IMR-90 (cell line): Measurements from ENCODE around the gene GDPD5. TPM values are rescaled to one million over a fixed set of nuclear protein-coding genes. Genes with fewer than 3 reads are reported as not detected.

Source experiments
- ATAC-seq: fragments of 200-7000 bp; cut with Tn5 transposase; 2 replicates; pipeline ENCODE4 v1.9.1; 2020; ENCODE audit warnings: low read depth, mild to moderate bottlenecking, moderate library complexity
- BruUV-seq: library from RNA; stranded (reverse); fragments of 400-500 nt; replicated peaks from 2 replicates; lab custom pipeline; 2021; lab: Mats Ljungman, UMichigan
- CTCF ChIA-PET: fragments of 300-600 bp; formaldehyde crosslinking; extraction: SDS; loops from one replicate; lab custom pipeline; 2021; ENCODE audit warnings: antibody characterized with exemption; lab: Yijun Ruan, JAX
- POLR2A ChIA-PET: fragments of 300-600 bp; sonication (Branson Sonifier 250); formaldehyde crosslinking; loops from one replicate; lab custom pipeline; 2022; ENCODE audit warnings: antibody characterized with exemption; ENCODE audit not compliant: unreplicated experiment; lab: Charles Lee
- DNase-seq: peaks from one replicate; pipeline ENCODE4 v3.0.0; 2013
- H2AFZ ChIP-seq: replicated peaks from 2 replicates; pipeline ENCODE3; 2013; ENCODE audit warnings: low read length, mild to moderate bottlenecking; ENCODE audit not compliant: poor library complexity
- H2AK5ac ChIP-seq: 2 replicates; pipeline ENCODE4 v1.6.1; 2013; ENCODE audit warnings: low read depth, low read length, inconsistent platforms
- H2AK9ac ChIP-seq: replicated peaks from 2 replicates; pipeline ENCODE3; 2013; ENCODE audit warnings: mild to moderate bottlenecking, low read depth, low read length, moderate library complexity; ENCODE audit not compliant: poor library complexity
- H2BK120ac ChIP-seq: 2 replicates; pipeline ENCODE4 v1.6.1; 2013; ENCODE audit warnings: low read depth, low read length, inconsistent platforms
- H2BK15ac ChIP-seq: 3 replicates; pipeline ENCODE4 v1.6.1; 2013; ENCODE audit warnings: low read depth, low read length, inconsistent platforms
- H2BK20ac ChIP-seq: 2 replicates; pipeline ENCODE4 v1.6.1; 2013; ENCODE audit warnings: low read depth, mild to moderate bottlenecking, inconsistent platforms, low read length, moderate library complexity
- H2BK5ac ChIP-seq: 2 replicates; pipeline ENCODE4 v1.6.1; 2013; ENCODE audit warnings: mild to moderate bottlenecking, low read depth, low read length, inconsistent platforms; ENCODE audit not compliant: poor library complexity, severe bottlenecking
- H3K14ac ChIP-seq: replicated peaks from 2 replicates; pipeline ENCODE4 v1.6.1; 2013; ENCODE audit warnings: low read depth, low read length, inconsistent platforms
- H3K18ac ChIP-seq: 2 replicates; pipeline ENCODE4 v1.6.1; 2013; ENCODE audit warnings: low read depth, low read length, control low read depth
- H3K23ac ChIP-seq: 2 replicates; pipeline ENCODE4 v1.6.1; 2013; ENCODE audit warnings: low read depth, low read length, inconsistent platforms
- H3K27ac ChIP-seq: 2 replicates; pipeline ENCODE4 v1.5.1; 2013; ENCODE audit warnings: mild to moderate bottlenecking, control low read depth, low read length; ENCODE audit not compliant: insufficient read depth
- H3K27me3 ChIP-seq: 2 replicates; pipeline ENCODE4 v1.6.1; 2013; ENCODE audit warnings: low read length; ENCODE audit not compliant: control insufficient read depth, insufficient read depth
- H3K36me3 ChIP-seq: 2 replicates; pipeline ENCODE4 v1.6.1; 2013; ENCODE audit warnings: low read length, mixed read lengths; ENCODE audit not compliant: control insufficient read depth, insufficient read depth
- H3K4ac ChIP-seq: 2 replicates; pipeline ENCODE4 v1.6.1; 2013; ENCODE audit warnings: low read depth, low read length, inconsistent platforms
- H3K4me1 ChIP-seq: 2 replicates; pipeline ENCODE4 v1.6.1; 2013; ENCODE audit warnings: low read length, mixed read lengths; ENCODE audit not compliant: control insufficient read depth, insufficient read depth
- H3K4me2 ChIP-seq: 2 replicates; pipeline ENCODE4 v1.6.1; 2013; ENCODE audit warnings: low read depth, mild to moderate bottlenecking, control low read depth, low read length, moderate library complexity
- H3K4me3 ChIP-seq: 2 replicates; pipeline ENCODE4 v1.5.1; 2013; ENCODE audit warnings: low read depth, mild to moderate bottlenecking, control low read depth, low read length, moderate library complexity; ENCODE audit not compliant: insufficient read depth
- H3K56ac ChIP-seq: 2 replicates; pipeline ENCODE4 v1.6.1; 2013; ENCODE audit warnings: low read length, inconsistent platforms; ENCODE audit not compliant: insufficient read depth; ENCODE audit errors: extremely low read depth
- H3K79me1 ChIP-seq, 2 experiments: 2 replicates each; pipeline ENCODE4 v1.6.1; 2013; ENCODE audit warnings: low read length in 2 of 2, inconsistent platforms in 1 of 2, low read depth in 1 of 2
- H3K9ac ChIP-seq: 2 replicates; pipeline ENCODE4 v1.6.1; 2013; ENCODE audit warnings: low read depth, low read length, control low read depth
- H3K9me1 ChIP-seq: 2 replicates; pipeline ENCODE4 v1.6.1; 2013; ENCODE audit warnings: low read length, inconsistent platforms; ENCODE audit not compliant: insufficient read depth
- H3K9me3 ChIP-seq: 2 replicates; pipeline ENCODE4 v1.6.1; 2013; ENCODE audit warnings: low read length; ENCODE audit not compliant: control insufficient read depth, insufficient read depth
- H4K20me1 ChIP-seq: 2 replicates; pipeline ENCODE4 v1.6.1; 2013; ENCODE audit warnings: low read length, inconsistent platforms; ENCODE audit not compliant: insufficient read depth
- H4K5ac ChIP-seq: 2 replicates; pipeline ENCODE4 v1.6.1; 2013; ENCODE audit warnings: mild to moderate bottlenecking, low read depth, low read length, control low read depth
- H4K8ac ChIP-seq, 2 experiments: 2 replicates each; pipeline ENCODE4 v1.6.1; 2013; ENCODE audit warnings: low read depth in 2 of 2, low read length in 2 of 2, control low read depth in 1 of 2, inconsistent platforms in 1 of 2
- H4K91ac ChIP-seq: 2 replicates; pipeline ENCODE4 v1.6.1; 2013; ENCODE audit warnings: low read depth, low read length, inconsistent platforms; ENCODE audit not compliant: insufficient read depth
- CEBPB ChIP-seq: IDR thresholded peaks from 2 replicates; pipeline ENCODE4 v1.6.1; 2012; ENCODE audit warnings: low read depth, low read length, improper control_type of control experiment
- CHD1 ChIP-seq: IDR thresholded peaks from 2 replicates; pipeline ENCODE4 v1.6.1; 2012; ENCODE audit warnings: low read depth, low read length, improper control_type of control experiment
- ELK1 ChIP-seq: fragments of 150-350 bp; IDR thresholded peaks from 2 replicates; pipeline ENCODE4 v1.6.1; 2016; ENCODE audit warnings: low read depth, mild to moderate bottlenecking, low read length, moderate library complexity, borderline replicate concordance
- FOS ChIP-seq: fragments of 150-350 bp; IDR thresholded peaks from 2 replicates; pipeline ENCODE4 v1.6.1; 2016; ENCODE audit warnings: low read depth, low read length
- MAFK ChIP-seq: IDR thresholded peaks from 2 replicates; pipeline ENCODE4 v1.6.1; 2012; ENCODE audit warnings: low read depth, low read length, improper control_type of control experiment
- POLR2A ChIP-seq: IDR thresholded peaks from 2 replicates; pipeline ENCODE4 v1.6.1; 2012; ENCODE audit warnings: mild to moderate bottlenecking, low read depth, low read length
- RAD21 ChIP-seq: IDR thresholded peaks from 2 replicates; pipeline ENCODE4 v1.6.1; 2012; ENCODE audit warnings: low read length, improper control_type of control experiment
- SMC3 ChIP-seq: fragments of 150-350 bp; IDR thresholded peaks from 2 replicates; pipeline ENCODE4 v1.6.1; 2016; ENCODE audit warnings: low read depth, mild to moderate bottlenecking, antibody characterized with exemption, low read length, moderate library complexity
- WGBS, 2 experiments: methylation state at CpG; one replicate each; pipeline versions ENCODE4 v1.1.5 to v1.1.7; 2013; ENCODE audit warnings: missing lambda C conversion rate in 2 of 2; ENCODE audit not compliant: insufficient read length in 1 of 2; ENCODE audit errors: extremely low coverage in 2 of 2; 5-methylcytosine and 5-hydroxymethylcytosine counted together
- dilution Hi-C: fragments of 300-500 bp; cut with HindIII; formaldehyde crosslinking; loops from one replicate; pipeline ENCODE4 v1.14.3; 2018; ENCODE audit warnings: low sequenced_read_pairs; ENCODE audit not compliant: unreplicated experiment
- in situ Hi-C: fragments of 300-500 bp; cut with MboI; formaldehyde crosslinking; loops from 3 replicates; pipeline ENCODE4 v1.14.3; 2019; ENCODE audit warnings: low sequenced_read_pairs, inconsistent platforms, mixed read lengths
- intact Hi-C: fragments of 100-400 bp; cut with micrococcal nuclease; formaldehyde crosslinking; loops from 2 replicates; pipeline ENCODE4 v1.10.0; 2022
- polyA plus RNA-seq, 3 experiments: library from polyadenylated mRNA; depleted of rRNA; stranded (reverse); fragments of >200 nt; gene quantifications; 2 replicates each; pipeline ENCODE4 v1.2.3, GENCODE V29; 2012; ENCODE audit warnings: low replicate concordance in 1 of 3
- total RNA-seq: library from RNA; depleted of rRNA; stranded (reverse); fragments of >200 nt; gene quantifications from 2 replicates; pipeline ENCODE4 v1.2.3, GENCODE V29; 2012
- TF ChIP-seq, protein P1 (sequence below): fragments of 150-350 bp; IDR thresholded peaks from 2 replicates; pipeline ENCODE4 v1.6.1; 2017; ENCODE audit warnings: mild to moderate bottlenecking, antibody characterized with exemption, low read length, low read depth
- TF ChIP-seq, protein P2 (sequence below): conservative IDR thresholded peaks from 2 replicates; pipeline ENCODE4 v1.5.1; 2012; ENCODE audit warnings: mild to moderate bottlenecking, low read depth, low read length, improper control_type of control experiment

The GDPD5 gene
- total and polyA plus RNA-seq, 2 of the 4 experiments (the other 2 are of a cell fraction): 2.0 to 7.9 TPM

DNA sequence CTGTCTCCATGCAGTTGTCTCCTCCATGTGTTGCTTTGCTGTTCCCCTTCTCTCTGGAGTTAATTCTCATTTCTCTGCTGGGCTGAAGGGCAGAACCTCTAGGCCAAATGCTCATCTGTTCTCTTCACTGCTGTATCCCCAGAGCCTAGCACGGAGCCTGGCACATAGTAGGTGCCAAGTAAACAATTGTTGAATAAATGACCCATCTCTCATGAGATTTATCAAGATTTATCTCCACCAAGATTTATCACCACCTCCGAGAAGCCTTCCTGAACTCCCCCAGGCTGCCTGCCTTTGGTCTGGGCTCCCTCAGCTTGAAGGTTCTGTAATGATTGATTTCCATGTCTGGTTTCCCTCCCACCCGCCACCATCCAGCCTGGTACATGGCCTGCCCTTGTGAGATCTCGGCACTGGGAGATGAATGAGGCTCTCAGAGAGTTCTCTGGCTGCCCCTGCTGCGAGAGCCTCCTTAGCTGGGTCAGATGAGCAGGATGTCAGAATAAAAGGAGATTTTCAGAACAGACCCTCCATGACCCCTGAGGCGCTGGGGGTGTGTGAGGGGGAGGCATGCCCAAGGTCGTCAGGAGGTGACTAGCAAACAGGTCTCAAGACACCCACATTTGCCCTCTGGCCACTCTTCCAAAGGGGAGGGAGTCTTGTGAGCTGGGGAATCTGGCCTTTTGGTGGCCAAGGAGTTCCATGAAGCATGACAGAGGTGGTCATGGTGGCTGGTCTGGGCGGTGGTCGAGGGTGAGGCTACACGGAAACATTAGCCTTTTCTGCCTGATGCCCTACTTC, 2.4 kb upstream of the GDPD5 start:
- CTCF ChIA-PET: interaction anchor here (0.6 to 1.3 kb wide), 2 partner anchors 38 to 83 kb away, joined by 3 to 6 read pairs; no protein-coding TSS in a partner anchor
- no peak overlapping the region for H4K91ac ChIP-seq
- no peak for TF ChIP-seq RAD21
- no peak for TF ChIP-seq ELK1
- no peak for TF ChIP-seq MAFK
- no peak for TF ChIP-seq CHD1
- no peak for TF ChIP-seq POLR2A
- TF ChIP-seq, protein P1, sequence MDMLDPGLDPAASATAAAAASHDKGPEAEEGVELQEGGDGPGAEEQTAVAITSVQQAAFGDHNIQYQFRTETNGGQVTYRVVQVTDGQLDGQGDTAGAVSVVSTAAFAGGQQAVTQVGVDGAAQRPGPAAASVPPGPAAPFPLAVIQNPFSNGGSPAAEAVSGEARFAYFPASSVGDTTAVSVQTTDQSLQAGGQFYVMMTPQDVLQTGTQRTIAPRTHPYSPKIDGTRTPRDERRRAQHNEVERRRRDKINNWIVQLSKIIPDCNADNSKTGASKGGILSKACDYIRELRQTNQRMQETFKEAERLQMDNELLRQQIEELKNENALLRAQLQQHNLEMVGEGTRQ: no peak
- TF ChIP-seq FOS: no peak
- TF ChIP-seq, protein P2, sequence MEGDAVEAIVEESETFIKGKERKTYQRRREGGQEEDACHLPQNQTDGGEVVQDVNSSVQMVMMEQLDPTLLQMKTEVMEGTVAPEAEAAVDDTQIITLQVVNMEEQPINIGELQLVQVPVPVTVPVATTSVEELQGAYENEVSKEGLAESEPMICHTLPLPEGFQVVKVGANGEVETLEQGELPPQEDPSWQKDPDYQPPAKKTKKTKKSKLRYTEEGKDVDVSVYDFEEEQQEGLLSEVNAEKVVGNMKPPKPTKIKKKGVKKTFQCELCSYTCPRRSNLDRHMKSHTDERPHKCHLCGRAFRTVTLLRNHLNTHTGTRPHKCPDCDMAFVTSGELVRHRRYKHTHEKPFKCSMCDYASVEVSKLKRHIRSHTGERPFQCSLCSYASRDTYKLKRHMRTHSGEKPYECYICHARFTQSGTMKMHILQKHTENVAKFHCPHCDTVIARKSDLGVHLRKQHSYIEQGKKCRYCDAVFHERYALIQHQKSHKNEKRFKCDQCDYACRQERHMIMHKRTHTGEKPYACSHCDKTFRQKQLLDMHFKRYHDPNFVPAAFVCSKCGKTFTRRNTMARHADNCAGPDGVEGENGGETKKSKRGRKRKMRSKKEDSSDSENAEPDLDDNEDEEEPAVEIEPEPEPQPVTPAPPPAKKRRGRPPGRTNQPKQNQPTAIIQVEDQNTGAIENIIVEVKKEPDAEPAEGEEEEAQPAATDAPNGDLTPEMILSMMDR: no peak
- no peak for TF ChIP-seq CEBPB
- TF ChIP-seq SMC3: no peak
- BruUV-seq: no TSS peak
- H3K27ac ChIP-seq: no peak overlapping the region
- H3K23ac ChIP-seq: no peak overlapping the region
- H3K9ac ChIP-seq: no peak overlapping the region
- H2BK120ac ChIP-seq: no peak overlapping the region
- peaks cover 10% of the 10 kb centered on the region; the same call in 1 of the 2 replicates for H3K27me3 ChIP-seq
- no peak overlapping the region for H3K14ac ChIP-seq
- H3K4me1 ChIP-seq: no peaks in the 10 kb centered on the region; the same call in 1 of the 2 replicates
- H2BK15ac ChIP-seq: no peak overlapping the region
- POLR2A ChIA-PET: no interaction called here
- no peaks in the 10 kb centered on the region for H3K9me3 ChIP-seq
- no peak overlapping the region for H3K4me2 ChIP-seq
- H3K4ac ChIP-seq: no peak overlapping the region
- H4K5ac ChIP-seq: no peak overlapping the region
- H3K36me3 ChIP-seq: no peaks in the 10 kb centered on the region
- H4K8ac ChIP-seq: no peak overlapping the region
- WGBS, 2 experiments: 43% methylated on average over 1 of the region's 10 CpGs; no CpG with 5 or more reads in 1 of the 2 experiments
- no peak overlapping the region for H2AK9ac ChIP-seq
- in situ Hi-C loops: loop anchor here (25.0 kb wide), 1 partner anchor 241 kb away; no protein-coding TSS in a partner anchor
- H2AFZ ChIP-seq: no peak overlapping the region
- H3K56ac ChIP-seq: no peak overlapping the region
- DNase-seq: no peak
- H2BK20ac ChIP-seq: no peak overlapping the region
- no peak overlapping the region for H3K18ac ChIP-seq
- ATAC-seq: no peak
- no peak overlapping the region for H2BK5ac ChIP-seq
- no peak overlapping the region for H2AK5ac ChIP-seq
- peaks cover 0 to 4% of the 10 kb centered on the region in 2 experiments; a peak in 2 of 4 replicates for H3K79me1 ChIP-seq
- 0 out of 2 replicates have a peak, but pooled peaks cover 4% of the 10 kb centered on the region for H3K9me1 ChIP-seq
- intact Hi-C loops: loop anchor here (2.0 kb wide), 1 partner anchor 35 kb away; the partner anchor contains the start of gene SERPINH1
- dilution Hi-C loops: no loop called here
- H3K4me3 ChIP-seq: no peak overlapping the region
- H4K20me1 ChIP-seq: peaks cover 3% of the 10 kb centered on the region; the same call in 1 of the 2 replicates
